Activated CD4-positive, alpha-beta T cell treated with anti-CD3 and anti-CD28 coated beads for 36 hours (primary cell): ENCODE data around the gene MMP19. TPM values are rescaled to one million over a fixed set of nuclear protein-coding genes. Genes with fewer than 3 reads are reported as not detected.
A peak's percentile ranks its signal among the peaks of the same experiment; 100 is the strongest.
"Not testable (repeated sequence)": the region's sequence is repeated elsewhere in the genome, so short reads cannot be mapped to it uniquely, and the experiment has no call there.

Experiments used
- ATAC-seq: fragments of 200-7000 bp; cut with Tn5 transposase; one replicate; pipeline ENCODE4 v1.10.0; 2021; ENCODE audit warnings: mild to moderate bottlenecking, moderate library complexity
- CTCF ChIA-PET: fragments of 350-600 bp; sonication (Branson Sonifier 250); formaldehyde crosslinking; loops from one replicate; lab custom pipeline; 2021; ENCODE audit warnings: antibody characterized with exemption; lab: Charles Lee
- POLR2A ChIA-PET: fragments of 350-600 bp; sonication (Branson Sonifier 250); formaldehyde crosslinking; loops from one replicate; lab custom pipeline; 2021; ENCODE audit warnings: antibody characterized with exemption, inconsistent platforms; lab: Charles Lee
- DNase-seq: peaks from one replicate; pipeline ENCODE4 v3.0.0-alpha.2; 2020
- H3K27ac Mint-ChIP-seq: one replicate; pipeline ENCODE4 v1.8.0; 2021; ENCODE audit warnings: mixed read lengths
- H3K27me3 Mint-ChIP-seq: one replicate; pipeline ENCODE4 v1.8.0; 2021; ENCODE audit warnings: mixed read lengths
- H3K36me3 Mint-ChIP-seq: one replicate; pipeline ENCODE4 v1.8.0; 2021; ENCODE audit warnings: low read depth, mixed read lengths
- H3K4me1 Mint-ChIP-seq: one replicate; pipeline ENCODE4 v1.8.0; 2021; ENCODE audit warnings: mixed read lengths
- H3K4me3 Mint-ChIP-seq: one replicate; pipeline ENCODE4 v1.8.0; 2021; ENCODE audit warnings: mild to moderate bottlenecking, moderate library complexity, mixed read lengths
- H3K9me3 Mint-ChIP-seq: one replicate; pipeline ENCODE4 v1.8.0; 2021; ENCODE audit warnings: low read depth, mixed read lengths
- intact Hi-C, 2 experiments: fragments of 100-400 bp; cut with DNase I in 1 of 2; cut with micrococcal nuclease in 1 of 2; formaldehyde crosslinking; loops; one replicate each; pipeline versions ENCODE4 v1.14.2 to v1.15.1; 2022 to 2024; cut with DNase I, micrococcal nuclease
- total RNA-seq, 2 experiments: library from RNA; stranded (reverse); gene quantifications; one replicate each; pipeline ENCODE4 v1.2.3, GENCODE V29; 2021

MMP19 gene, protein sequence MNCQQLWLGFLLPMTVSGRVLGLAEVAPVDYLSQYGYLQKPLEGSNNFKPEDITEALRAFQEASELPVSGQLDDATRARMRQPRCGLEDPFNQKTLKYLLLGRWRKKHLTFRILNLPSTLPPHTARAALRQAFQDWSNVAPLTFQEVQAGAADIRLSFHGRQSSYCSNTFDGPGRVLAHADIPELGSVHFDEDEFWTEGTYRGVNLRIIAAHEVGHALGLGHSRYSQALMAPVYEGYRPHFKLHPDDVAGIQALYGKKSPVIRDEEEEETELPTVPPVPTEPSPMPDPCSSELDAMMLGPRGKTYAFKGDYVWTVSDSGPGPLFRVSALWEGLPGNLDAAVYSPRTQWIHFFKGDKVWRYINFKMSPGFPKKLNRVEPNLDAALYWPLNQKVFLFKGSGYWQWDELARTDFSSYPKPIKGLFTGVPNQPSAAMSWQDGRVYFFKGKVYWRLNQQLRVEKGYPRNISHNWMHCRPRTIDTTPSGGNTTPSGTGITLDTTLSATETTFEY
- total RNA-seq, result not detected

DNA sequence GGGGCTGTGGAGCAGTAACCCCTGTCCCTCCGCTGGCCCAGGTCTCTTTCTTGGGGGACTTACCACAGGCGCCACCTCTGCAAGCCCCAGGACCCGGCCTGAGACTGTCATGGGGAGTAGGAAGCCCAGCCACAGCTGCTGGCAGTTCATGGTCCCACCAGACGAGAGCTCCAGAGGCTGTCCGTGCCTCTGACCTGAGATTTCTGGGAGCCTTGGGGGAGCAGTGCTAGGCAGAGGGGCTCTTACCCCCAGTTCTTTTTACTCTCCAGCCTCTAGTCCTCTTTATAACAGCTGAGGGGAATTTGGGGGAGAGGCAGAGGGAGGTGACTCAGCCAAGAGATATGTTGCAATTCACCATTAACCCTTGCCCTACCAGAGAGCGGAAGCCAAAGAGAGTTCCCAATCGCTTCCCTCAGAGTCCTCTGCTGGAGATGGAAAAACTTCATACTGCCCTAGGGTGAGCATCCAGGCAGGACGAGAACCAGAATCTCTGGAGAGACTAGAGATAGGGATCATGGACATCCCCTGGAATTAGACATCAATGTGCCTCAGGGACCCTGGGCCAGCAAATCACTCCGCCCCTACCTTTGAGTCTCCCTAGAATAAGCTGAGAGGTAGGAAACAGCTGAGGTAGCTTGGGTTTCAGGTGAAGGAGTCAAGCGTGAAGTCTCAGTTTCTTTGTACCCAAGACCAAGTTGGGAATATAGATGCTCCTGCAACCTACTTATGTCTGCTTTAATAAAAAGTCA, at the start of gene MMP19:
Gene MMP19 (minus strand): TSS at position 256 of the 749 bp plus-strand sequence. CDS start 106 bp downstream, at position 150.
- H3K36me3 Mint-ChIP-seq, result no peaks in the 10 kb centered on the region
- ChIA-PET POLR2A (no interaction called here), CTCF (interaction anchor here (1.3 kb wide), 1 partner anchor 104 kb away, joined by 3 read pairs; no protein-coding TSS in a partner anchor)
- no peak for DNase-seq
- no peaks in the 10 kb centered on the region for H3K27me3 Mint-ChIP-seq
- ATAC-seq, result peak; percentile 34
- H3K4me1 Mint-ChIP-seq, result peaks cover 10% of the 10 kb centered on the region
- H3K4me3 Mint-ChIP-seq, result no peak within 1 kb of the TSS
- peak within 1 kb of the TSS; percentile 52 for H3K27ac Mint-ChIP-seq
- intact Hi-C loops, result no loop called here
- H3K9me3 Mint-ChIP-seq, result no peaks in the 10 kb centered on the region

GRCh38 chr12:55891310-55891709, 48.6 kb upstream of the MMP19 start:
- Mint-ChIP-seq H3K27ac (no peak overlapping the region), H3K9me3 (no peaks in the 10 kb centered on the region), H3K27me3 (no peaks in the 10 kb centered on the region), H3K4me3 (no peak overlapping the region), H3K4me1 (no peaks in the 10 kb centered on the region), H3K36me3 (no peaks in the 10 kb centered on the region)
- POLR2A ChIA-PET, result no interaction called here
- ATAC-seq (no peak), DNase-seq (no peak)
- CTCF ChIA-PET, result interaction anchor here (1.0 kb wide), 1 partner anchor 105 kb away, joined by 3 read pairs; no protein-coding TSS in a partner anchor
- intact Hi-C loops, result no loop called here

- Mint-ChIP-seq H3K36me3 (peaks cover 4% of the 10 kb centered on the region), H3K9me3 (no peaks in the 10 kb centered on the region), H3K27ac (no peak overlapping the region), H3K27me3 (no peaks in the 10 kb centered on the region), H3K4me3 (no peak overlapping the region), H3K4me1 (peaks cover 11% of the 10 kb centered on the region)
- POLR2A ChIA-PET, result interaction anchor here (0.7 kb wide), 1 partner anchor 190 kb away, joined by 3 read pairs; no protein-coding TSS in a partner anchor
- no peak for ATAC-seq
- no peak for DNase-seq
- intact Hi-C loops, result no loop called here
- CTCF ChIA-PET, result interaction anchor here (0.7 kb wide), 1 partner anchor 114 kb away, joined by 3 read pairs; no protein-coding TSS in a partner anchor
These were observed 42.4 kb upstream of the MMP19 start for GRCh38 chr12:55885113-55885512.

DNA sequence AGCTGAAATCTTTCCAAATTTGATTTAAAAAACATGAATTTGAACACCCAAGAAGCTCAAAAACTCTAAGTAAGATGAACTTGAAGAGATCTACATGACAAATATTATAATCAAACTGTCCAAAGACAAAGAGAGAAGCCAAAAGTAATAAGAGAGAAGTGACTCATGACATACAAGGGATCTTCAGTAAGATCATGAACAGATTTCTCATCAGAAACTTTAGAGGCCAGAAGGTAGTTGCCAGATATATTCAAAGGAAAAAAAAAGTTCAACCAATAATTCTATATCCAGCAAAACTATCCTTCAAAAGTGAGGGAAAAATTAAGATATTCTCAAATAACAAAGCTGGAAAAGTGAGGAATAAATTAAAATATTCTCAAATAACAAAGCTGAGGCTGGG, 35.1 kb upstream of the MMP19 start:
- Mint-ChIP-seq H3K36me3 (peaks cover 4% of the 10 kb centered on the region), H3K4me3 (no peak overlapping the region), H3K27me3 (no peaks in the 10 kb centered on the region), H3K27ac (no peak overlapping the region), H3K4me1 (peaks cover 8% of the 10 kb centered on the region), H3K9me3 (peaks cover 9% of the 10 kb centered on the region)
- ChIA-PET POLR2A (no interaction called here), CTCF (interaction anchor here (0.7 kb wide), 1 partner anchor 385 kb away, joined by 3 read pairs; no protein-coding TSS in a partner anchor)
- DNase-seq, result no peak
- no peak for ATAC-seq
- intact Hi-C loops, result no loop called here

DNA sequence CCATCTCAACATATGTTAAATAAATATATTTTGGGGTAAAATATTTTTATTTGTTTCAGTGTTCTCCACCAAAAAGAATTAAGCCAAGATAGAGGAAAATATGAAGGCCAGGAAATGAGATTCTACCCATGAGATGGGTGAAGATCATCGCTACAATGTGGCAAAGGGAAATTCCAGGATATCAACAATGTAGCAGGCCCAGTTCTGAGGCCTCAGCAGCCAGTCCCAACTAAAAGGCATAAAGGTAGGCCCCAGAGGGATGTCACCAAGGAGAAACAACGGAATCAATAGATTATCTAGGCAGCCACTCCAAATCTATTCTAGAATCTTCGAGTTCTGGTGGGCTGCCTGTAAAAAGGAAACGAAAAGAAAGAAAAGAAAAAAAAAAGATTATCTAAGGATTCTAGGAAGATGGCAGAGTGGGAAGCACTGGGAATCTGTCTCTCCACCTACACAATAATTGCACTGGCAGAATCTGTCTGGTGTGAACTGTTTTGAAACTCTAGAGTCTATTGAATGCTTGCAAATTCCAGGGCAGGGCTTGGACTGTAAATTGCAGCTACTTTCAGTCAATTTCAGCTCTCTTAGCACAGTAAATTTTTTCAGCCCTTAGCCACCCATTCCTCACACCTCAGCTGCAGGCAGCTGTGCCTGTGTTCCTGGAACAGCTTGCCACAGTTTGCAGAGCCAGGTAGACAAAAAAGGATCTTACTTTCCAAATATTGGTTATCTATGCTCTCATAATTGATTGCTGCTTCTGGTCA, 33.1 kb upstream of the MMP19 start:
- H3K27me3 Mint-ChIP-seq, result no peaks in the 10 kb centered on the region
- POLR2A ChIA-PET, result no interaction called here
- no peak overlapping the region for H3K27ac Mint-ChIP-seq
- CTCF ChIA-PET, result interaction anchor here (1.1 kb wide), 1 partner anchor 112 kb away, joined by 4 read pairs; no protein-coding TSS in a partner anchor
- H3K4me3 Mint-ChIP-seq, result no peak overlapping the region
- peaks cover 9% of the 10 kb centered on the region for H3K9me3 Mint-ChIP-seq
- intact Hi-C loops, result no loop called here
- ATAC-seq (no peak), DNase-seq (no peak)
- peaks cover 2% of the 10 kb centered on the region for H3K36me3 Mint-ChIP-seq
- H3K4me1 Mint-ChIP-seq, result peaks cover 7% of the 10 kb centered on the region

DNA sequence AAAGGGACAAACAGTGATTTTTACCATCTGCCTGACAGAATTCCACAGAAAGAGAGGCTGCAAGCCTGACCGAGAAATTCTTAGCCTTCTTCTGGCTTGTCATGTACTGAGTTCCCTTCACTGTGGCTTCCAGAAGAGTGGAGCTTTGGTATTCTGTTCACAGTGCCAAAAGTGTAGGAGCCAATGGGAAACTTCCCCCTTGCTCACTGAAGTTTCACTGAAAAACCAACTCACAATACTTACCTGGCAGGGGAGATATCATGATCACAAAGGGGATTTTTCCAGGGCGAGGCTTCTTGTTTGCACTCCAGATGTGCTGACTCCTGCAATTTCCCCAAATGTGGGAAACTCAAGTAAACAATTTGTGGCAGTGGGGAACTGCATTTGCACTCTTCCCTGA, 31.7 kb upstream of the MMP19 start:
- H3K27ac Mint-ChIP-seq, result no peak overlapping the region
- peaks cover 2% of the 10 kb centered on the region for H3K4me1 Mint-ChIP-seq
- POLR2A ChIA-PET, result no interaction called here
- no peaks in the 10 kb centered on the region for H3K27me3 Mint-ChIP-seq
- no peak overlapping the region for H3K4me3 Mint-ChIP-seq
- no peak for DNase-seq
- peaks cover 9% of the 10 kb centered on the region for H3K9me3 Mint-ChIP-seq
- ATAC-seq, result no peak
- intact Hi-C loops, result no loop called here
- CTCF ChIA-PET, result no interaction called here
- no peaks in the 10 kb centered on the region for H3K36me3 Mint-ChIP-seq

DNA sequence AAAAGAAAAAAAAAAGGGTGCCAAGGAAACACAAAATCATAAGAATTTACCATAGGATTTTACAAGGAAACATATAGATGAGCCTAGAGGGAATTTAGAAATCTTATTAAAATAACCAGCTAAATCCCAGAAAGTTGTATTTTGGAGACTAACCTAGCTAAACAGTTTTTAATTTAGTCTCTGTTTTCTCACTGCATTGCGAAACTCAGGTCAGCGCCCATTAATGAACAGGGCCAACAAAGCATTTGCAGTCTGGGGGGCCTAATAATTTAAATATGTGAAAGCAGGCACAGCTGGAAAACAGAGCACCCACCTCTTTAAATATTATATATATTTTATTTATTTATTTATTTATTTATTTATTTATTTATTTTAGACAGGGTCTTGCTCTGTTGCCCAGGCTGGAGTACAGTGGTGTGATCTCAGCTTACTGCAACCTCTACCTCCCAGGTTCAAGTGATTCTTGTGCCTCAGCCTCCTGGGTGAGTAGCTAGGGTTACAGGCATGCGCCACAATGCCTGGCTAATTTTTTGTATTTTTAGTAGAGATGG, 23.8 kb upstream of the MMP19 start:
- H3K27ac Mint-ChIP-seq, H3K9me3 Mint-ChIP-seq, H3K27me3 Mint-ChIP-seq, H3K4me3 Mint-ChIP-seq, ATAC-seq, DNase-seq, H3K36me3 Mint-ChIP-seq, H3K4me1 Mint-ChIP-seq, intact Hi-C loops: not testable (repeated sequence)
- POLR2A ChIA-PET, result interaction anchor here (0.6 kb wide), 1 partner anchor 31 kb away, joined by 3 read pairs; no protein-coding TSS in a partner anchor
- CTCF ChIA-PET, result interaction anchor here (0.6 to 0.9 kb wide), 3 partner anchors 89 to 156 kb away, joined by 3 to 5 read pairs (median 3); no protein-coding TSS in a partner anchor

DNA sequence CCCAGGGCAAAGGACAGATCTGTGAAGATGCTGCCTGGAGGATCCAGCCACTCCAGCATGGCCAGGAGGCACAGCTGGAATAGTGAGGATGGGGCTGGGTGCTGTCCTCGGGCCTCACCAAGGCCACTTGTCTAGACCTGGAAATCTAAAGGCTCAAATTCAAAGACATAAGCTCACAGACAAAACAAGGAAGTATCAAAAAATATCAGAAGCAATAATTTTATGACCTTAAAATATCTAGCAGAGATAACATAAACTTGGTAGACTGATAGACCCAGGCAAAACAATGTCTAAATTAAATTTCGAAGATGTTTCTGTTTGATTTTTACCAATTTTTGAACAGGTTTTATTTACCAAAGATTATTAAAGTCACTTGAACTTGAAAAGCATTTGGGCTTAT, 22.6 kb upstream of the MMP19 start:
- POLR2A ChIA-PET, result no interaction called here

DNA sequence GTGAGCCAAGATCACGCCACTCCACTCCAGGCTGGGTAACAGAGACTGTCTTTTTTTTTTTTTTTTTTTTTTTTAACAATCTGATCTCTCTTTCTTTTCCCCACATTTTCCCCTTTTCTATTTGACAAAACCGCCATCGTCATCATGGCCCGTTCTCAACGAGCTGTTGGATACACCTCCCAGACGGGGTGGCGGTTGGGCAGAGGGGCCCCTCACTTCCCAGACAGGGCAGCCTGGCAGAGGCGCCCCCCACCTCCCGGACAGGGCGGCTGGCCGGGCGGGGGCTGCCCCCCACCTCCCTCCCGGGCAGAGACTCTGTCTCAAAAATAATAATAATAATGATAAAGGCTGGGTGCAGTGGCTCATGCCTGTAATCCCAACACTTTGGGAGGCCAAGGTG, 20.2 kb upstream of the MMP19 start:
- intact Hi-C loops, H3K36me3 Mint-ChIP-seq, H3K4me3 Mint-ChIP-seq, CTCF ChIA-PET, ATAC-seq, DNase-seq, H3K4me1 Mint-ChIP-seq, H3K27me3 Mint-ChIP-seq, H3K9me3 Mint-ChIP-seq, H3K27ac Mint-ChIP-seq, POLR2A ChIA-PET: not testable (repeated sequence)

More for the DNA sequence above, 22.6 kb upstream of the MMP19 start:
- no peaks in the 10 kb centered on the region for H3K36me3 Mint-ChIP-seq
- H3K9me3 Mint-ChIP-seq, result peaks cover 3% of the 10 kb centered on the region
- H3K4me3 Mint-ChIP-seq, result no peak overlapping the region
- no peaks in the 10 kb centered on the region for H3K27me3 Mint-ChIP-seq
- CTCF ChIA-PET, result interaction anchor here (0.6 kb wide), 1 partner anchor 127 kb away, joined by 4 read pairs; no protein-coding TSS in a partner anchor
- no peaks in the 10 kb centered on the region for H3K4me1 Mint-ChIP-seq
- ATAC-seq, result no peak
- no peak for DNase-seq
- intact Hi-C loops, result no loop called here
- no peak overlapping the region for H3K27ac Mint-ChIP-seq

DNA sequence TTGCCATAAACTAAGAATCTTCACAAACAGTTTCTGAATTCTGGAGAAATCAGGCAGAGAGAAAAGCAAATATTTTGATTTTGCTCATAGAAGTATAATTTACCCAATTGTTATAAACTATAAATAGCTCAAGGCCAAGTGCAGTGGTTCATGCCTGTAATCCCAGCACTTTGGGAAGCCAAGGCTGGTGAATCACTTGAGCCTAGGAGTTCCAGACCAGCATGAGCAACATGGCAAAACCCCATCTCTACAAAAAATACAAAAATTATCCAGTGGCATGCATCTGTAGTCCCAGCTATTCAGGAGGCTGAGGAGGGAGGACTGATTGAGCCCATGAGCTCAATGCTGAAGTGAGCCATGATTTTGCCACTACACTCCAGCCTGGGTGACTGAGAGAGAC, 19.6 kb upstream of the MMP19 start:
- Mint-ChIP-seq H3K27ac (no peak overlapping the region), H3K9me3 (peaks cover 3% of the 10 kb centered on the region), H3K36me3 (no peaks in the 10 kb centered on the region), H3K4me3 (no peak overlapping the region), H3K27me3 (no peaks in the 10 kb centered on the region), H3K4me1 (no peaks in the 10 kb centered on the region)
- ChIA-PET CTCF (interaction anchor here (0.7 to 1.6 kb wide), 2 partner anchors 116 to 125 kb away, joined by 3 to 4 read pairs; no protein-coding TSS in a partner anchor), POLR2A (no interaction called here)
- ATAC-seq (no peak), DNase-seq (no peak)
- intact Hi-C loops, result no loop called here
